Mesenchymal stem cell (in vitro differentiated cells and primary cell): ENCODE data around the gene MEIOB.

Source experiments
- DNase-seq: peaks from one replicate; pipeline ENCODE4 v3.0.0-alpha.2; 2013
- H2AFZ ChIP-seq: one replicate; pipeline ENCODE4 v1.6.1; 2013; ENCODE audit warnings: low read depth, mild to moderate bottlenecking, control low read depth, inconsistent platforms, low read length, moderate library complexity
- H2AK5ac ChIP-seq: 2 replicates; pipeline ENCODE4 v1.6.1; 2013; ENCODE audit warnings: low read length, moderate library complexity, mild to moderate bottlenecking, inconsistent platforms; ENCODE audit not compliant: severe bottlenecking
- H2BK120ac ChIP-seq: one replicate; pipeline ENCODE4 v1.6.1; 2013; ENCODE audit warnings: low read depth, mild to moderate bottlenecking, inconsistent platforms, low read length, moderate library complexity
- H2BK12ac ChIP-seq, 2 experiments: one replicate each; pipeline ENCODE4 v1.6.1; 2013; ENCODE audit warnings: inconsistent platforms in 2 of 2, low read length in 2 of 2, mild to moderate bottlenecking in 2 of 2, moderate library complexity in 2 of 2, control low read depth in 1 of 2
- H2BK15ac ChIP-seq: one replicate; pipeline ENCODE4 v1.6.1; 2013; ENCODE audit warnings: mild to moderate bottlenecking, low read depth, inconsistent platforms; ENCODE audit not compliant: poor library complexity, severe bottlenecking
- H2BK5ac ChIP-seq: 2 replicates; pipeline ENCODE4 v1.6.1; 2013; ENCODE audit warnings: low read depth, mild to moderate bottlenecking, low read length, control low read depth, inconsistent platforms; ENCODE audit not compliant: poor library complexity, severe bottlenecking
- H3K14ac ChIP-seq, 2 experiments: one replicate each; pipeline ENCODE4 v1.6.1; 2013; ENCODE audit warnings: inconsistent platforms in 2 of 2, low read length in 2 of 2, control low read depth in 1 of 2, mild to moderate bottlenecking in 1 of 2, moderate library complexity in 1 of 2
- H3K18ac ChIP-seq, 2 experiments: one replicate each; pipeline ENCODE4 v1.6.1; 2013; ENCODE audit warnings: inconsistent platforms in 2 of 2, low read length in 2 of 2, control low read depth in 1 of 2, low read depth in 1 of 2, mild to moderate bottlenecking in 1 of 2
- H3K23ac ChIP-seq, 2 experiments: one replicate each; pipeline ENCODE4 v1.6.1; 2013; ENCODE audit warnings: inconsistent platforms in 2 of 2, low read length in 2 of 2, mild to moderate bottlenecking in 2 of 2, moderate library complexity in 2 of 2, control low read depth in 1 of 2
- H3K27ac ChIP-seq: 2 replicates; pipeline ENCODE4 v1.5.1; 2013; ENCODE audit warnings: mild to moderate bottlenecking, moderate library complexity, low read length, control low read depth, inconsistent platforms; ENCODE audit not compliant: poor library complexity, severe bottlenecking
- H3K27me3 ChIP-seq, 2 experiments: 2 replicates each; pipeline versions ENCODE4 v1.6.1 to v1.7.0; 2013; ENCODE audit warnings: low read length in 2 of 2, mild to moderate bottlenecking in 2 of 2, moderate library complexity in 2 of 2, control low read depth in 1 of 2, inconsistent platforms in 1 of 2; ENCODE audit not compliant: control insufficient read depth in 1 of 2, insufficient read depth in 1 of 2
- H3K36me3 ChIP-seq, 2 experiments: 2 replicates each; pipeline versions ENCODE4 v1.6.1 to v1.7.0; 2013; ENCODE audit warnings: low read length in 2 of 2, control low read depth in 1 of 2, inconsistent platforms in 1 of 2, low read depth in 1 of 2, mild to moderate bottlenecking in 1 of 2; ENCODE audit not compliant: insufficient read depth in 2 of 2, control insufficient read depth in 1 of 2
- H3K4ac ChIP-seq, 2 experiments: one replicate each; pipeline ENCODE4 v1.6.1; 2013; ENCODE audit warnings: inconsistent platforms in 2 of 2, low read length in 2 of 2, mild to moderate bottlenecking in 2 of 2, moderate library complexity in 2 of 2, control low read depth in 1 of 2, low read depth in 1 of 2
- H3K4me1 ChIP-seq: 2 replicates; pipeline ENCODE4 v1.6.1; 2013; ENCODE audit warnings: low read depth, low read length, control low read depth; ENCODE audit not compliant: control insufficient read depth, insufficient read depth
- H3K4me2 ChIP-seq: 2 replicates; pipeline ENCODE4 v1.6.1; 2013; ENCODE audit warnings: low read length, mild to moderate bottlenecking, inconsistent platforms; ENCODE audit not compliant: poor library complexity, severe bottlenecking
- H3K4me3 ChIP-seq, 2 experiments: 2 replicates each; pipeline versions ENCODE4 v1.5.1 to v1.7.0; 2013; ENCODE audit warnings: low read length in 2 of 2, mild to moderate bottlenecking in 2 of 2, control low read depth in 1 of 2, low read depth in 1 of 2; ENCODE audit not compliant: insufficient read depth in 1 of 2
- H3K79me1 ChIP-seq: replicated peaks from 2 replicates; pipeline ENCODE4 v1.6.1; 2013; ENCODE audit warnings: mild to moderate bottlenecking, control low read depth, low read length, inconsistent platforms; ENCODE audit not compliant: poor library complexity, severe bottlenecking
- H3K9ac ChIP-seq: 2 replicates; pipeline ENCODE4 v1.7.0; 2013; ENCODE audit warnings: mild to moderate bottlenecking, low read length, moderate library complexity
- H3K9me3 ChIP-seq: 2 replicates; pipeline ENCODE4 v1.7.0; 2013; ENCODE audit warnings: mild to moderate bottlenecking, low read length; ENCODE audit not compliant: control insufficient read depth
- H4K8ac ChIP-seq: one replicate; pipeline ENCODE4 v1.6.1; 2013; ENCODE audit warnings: inconsistent platforms, mild to moderate bottlenecking, low read length, moderate library complexity
- H4K91ac ChIP-seq: one replicate; pipeline ENCODE4 v1.6.1; 2013; ENCODE audit warnings: mild to moderate bottlenecking, low read length, inconsistent platforms
- WGBS: methylation state at CpG from one replicate; pipeline ENCODE4 v1.1.7; 2013; ENCODE audit warnings: mixed read lengths; 5-methylcytosine and 5-hydroxymethylcytosine counted together

The MEIOB gene

DNA sequence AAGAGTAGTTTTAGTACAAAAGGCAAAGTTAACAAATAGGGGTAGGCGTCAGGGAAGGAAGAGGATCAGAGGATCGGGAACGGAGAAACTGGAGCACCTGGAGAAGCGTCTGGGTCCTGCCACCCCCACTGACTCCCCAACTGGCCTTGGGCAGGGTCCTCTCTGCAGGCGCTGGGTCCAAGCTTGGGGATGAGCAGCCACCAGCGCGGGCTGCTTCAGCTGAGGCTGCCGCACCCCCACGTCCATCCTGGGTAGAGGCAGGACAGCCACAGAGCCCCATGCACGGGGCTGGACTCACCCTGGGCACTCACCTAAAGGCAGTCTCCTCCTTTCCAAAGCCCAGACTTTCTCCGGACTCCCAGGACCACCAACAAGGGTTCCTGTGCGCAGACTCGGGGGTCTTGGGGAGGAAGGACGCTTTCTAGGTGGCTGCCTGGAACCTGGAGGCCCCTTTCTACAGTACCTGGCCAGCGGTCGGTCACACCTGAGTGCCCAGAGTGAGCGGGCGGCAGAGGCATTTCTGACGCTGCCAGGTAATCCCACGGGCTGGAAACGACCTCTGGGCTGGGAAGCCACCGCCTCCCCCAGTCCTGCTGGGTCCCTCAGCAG, 45.2 kb upstream of the MEIOB start:
- H4K8ac ChIP-seq: no peak overlapping the region
- no peak overlapping the region for H3K23ac ChIP-seq
- H3K36me3 ChIP-seq: no peaks in the 10 kb centered on the region
- no peaks in the 10 kb centered on the region for H3K9me3 ChIP-seq
- H2BK5ac ChIP-seq: no peak overlapping the region
- H2AFZ ChIP-seq: no peak overlapping the region
- H3K79me1 ChIP-seq: no peaks in the 10 kb centered on the region
- 8% methylated on average over 22 of the region's 22 CpGs for WGBS
- H4K91ac ChIP-seq: no peak overlapping the region
- no peak overlapping the region for H3K27ac ChIP-seq
- H3K4ac ChIP-seq: no peak overlapping the region
- no peak overlapping the region for H2BK120ac ChIP-seq
- no peak overlapping the region for H2BK15ac ChIP-seq
- H3K27me3 ChIP-seq: peaks cover 81 to 83% of the 10 kb centered on the region in 2 experiments
- H3K18ac ChIP-seq: no peak overlapping the region
- no peak overlapping the region for H2BK12ac ChIP-seq
- H3K4me3 ChIP-seq: no peak overlapping the region
- no peak for DNase-seq
- peaks cover 8% of the 10 kb centered on the region for H3K4me1 ChIP-seq
- no peak overlapping the region for H2AK5ac ChIP-seq
- H3K9ac ChIP-seq: no peak overlapping the region
- H3K14ac ChIP-seq: no peak overlapping the region
- no peak overlapping the region for H3K4me2 ChIP-seq

GRCh38 chr16:1916640-1916990, 44.7 kb upstream of the MEIOB start:
- no peak overlapping the region for H4K8ac ChIP-seq

DNA sequence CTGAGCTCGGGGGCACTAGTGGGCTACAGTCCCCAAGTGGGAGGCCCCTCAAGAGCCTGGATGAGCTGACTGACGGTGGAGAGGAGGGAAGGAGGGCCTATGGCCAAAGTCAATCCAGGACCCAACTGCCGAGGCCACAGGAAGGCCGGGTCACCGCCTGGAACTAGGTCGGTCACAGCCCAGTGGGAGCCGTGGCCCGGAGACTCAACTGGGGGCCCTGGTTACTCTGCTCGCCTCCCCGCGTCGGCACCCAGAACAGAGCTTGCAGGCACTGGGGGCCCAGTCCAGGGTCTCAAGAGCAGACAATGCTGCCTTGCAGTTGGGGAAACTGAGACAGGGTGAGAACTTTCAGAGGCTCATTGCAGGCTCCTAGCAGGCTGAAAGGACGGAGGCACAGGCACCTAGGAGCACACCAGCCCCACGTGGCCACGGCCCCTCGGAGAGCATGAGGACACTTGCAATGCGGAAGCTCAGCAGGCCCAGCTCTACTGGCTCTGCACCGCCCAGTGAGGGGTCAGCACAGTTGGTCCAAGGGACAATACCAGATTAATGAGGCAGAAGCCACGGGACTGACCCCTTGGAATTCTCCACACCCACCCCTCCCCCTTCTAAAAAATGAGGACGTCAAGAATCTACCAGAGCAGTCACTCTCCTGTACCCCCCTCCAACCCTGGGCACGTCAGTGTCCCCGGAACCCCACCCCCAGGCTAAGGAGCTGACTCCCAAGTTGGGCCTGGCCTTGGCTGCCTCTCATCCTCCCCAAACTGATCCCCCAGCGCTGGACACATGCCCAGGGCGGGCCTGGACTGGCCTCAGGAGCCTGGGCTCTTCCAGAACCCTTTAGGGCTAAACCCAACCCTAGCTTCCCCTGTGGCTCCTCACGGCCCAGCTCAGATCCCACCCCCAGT, 44.0 kb upstream of the MEIOB start:
- 74% methylated on average over 25 of the region's 25 CpGs for WGBS

More at GRCh38 chr16:1916640-1916990, 44.7 kb upstream of the MEIOB start:
- Histone ChIP-seq H2AK5ac (no peak overlapping the region), H3K18ac (no peak overlapping the region), H3K9me3 (no peaks in the 10 kb centered on the region), H2BK12ac (no peak overlapping the region), H2BK15ac (no peak overlapping the region), H3K9ac (no peak overlapping the region), H3K14ac (no peak overlapping the region), H3K36me3 (peaks cover 0 to 3% of the 10 kb centered on the region in 2 experiments), H3K27me3 (peaks cover 76 to 81% of the 10 kb centered on the region in 2 experiments), H3K4ac (no peak overlapping the region), H3K79me1 (no peaks in the 10 kb centered on the region), H3K23ac (no peak overlapping the region), H2BK120ac (no peak overlapping the region), H3K4me3 (no peak overlapping the region), H2AFZ (no peak overlapping the region), H2BK5ac (no peak overlapping the region), H4K91ac (no peak overlapping the region), H3K27ac (no peak overlapping the region), H3K4me2 (no peak overlapping the region), H3K4me1 (peaks cover 10% of the 10 kb centered on the region)
- no peak for DNase-seq
- 11% methylated on average over 5 of the region's 5 CpGs for WGBS

DNA sequence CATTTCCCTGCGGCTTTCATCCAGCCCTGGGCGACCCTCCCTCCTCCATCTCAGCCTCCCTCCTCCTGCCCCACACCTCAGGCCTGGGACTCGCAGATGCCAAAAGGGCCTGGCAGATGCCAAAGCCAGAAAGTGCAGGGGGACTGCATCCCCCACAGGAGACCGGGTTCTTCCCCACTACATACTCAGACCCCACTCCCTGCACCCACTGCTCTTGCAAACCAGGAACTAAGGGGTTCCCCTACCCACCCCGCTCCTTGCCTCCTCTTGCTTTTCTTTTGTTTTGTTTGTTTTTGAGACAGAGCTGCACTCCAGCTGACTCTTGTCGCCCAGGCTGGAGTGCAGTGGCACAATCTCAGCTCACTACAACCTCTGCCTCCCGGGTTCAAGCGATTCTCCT, 43.0 kb upstream of the MEIOB start:
- Histone ChIP-seq H3K27ac (no peak overlapping the region), H3K79me1 (no peaks in the 10 kb centered on the region), H3K36me3 (peaks cover 0 to 5% of the 10 kb centered on the region in 2 experiments), H3K4me1 (peaks cover 14% of the 10 kb centered on the region), H3K18ac (no peak overlapping the region), H3K4me3 (no peak overlapping the region), H3K4me2 (no peak overlapping the region), H2BK12ac (no peak overlapping the region), H4K91ac (no peak overlapping the region), H2AK5ac (no peak overlapping the region), H2BK5ac (no peak overlapping the region), H2BK120ac (no peak overlapping the region), H2BK15ac (no peak overlapping the region), H2AFZ (no peak overlapping the region), H3K4ac (no peak overlapping the region), H3K14ac (no peak overlapping the region), H3K27me3 (peaks cover 60 to 68% of the 10 kb centered on the region in 2 experiments), H4K8ac (no peak overlapping the region), H3K9me3 (no peaks in the 10 kb centered on the region), H3K9ac (no peak overlapping the region), H3K23ac (no peak overlapping the region)
- DNase-seq: no peak
- WGBS: 58% methylated on average over 6 of the region's 8 CpGs

More for the DNA sequence above, 44.0 kb upstream of the MEIOB start:
- no peak overlapping the region for H3K27ac ChIP-seq
- H3K9ac ChIP-seq: no peak overlapping the region
- no peak overlapping the region for H2AK5ac ChIP-seq
- no peak overlapping the region for H3K14ac ChIP-seq
- H3K4me3 ChIP-seq: no peak overlapping the region
- H2AFZ ChIP-seq: no peak overlapping the region
- H3K36me3 ChIP-seq: peaks cover 0 to 5% of the 10 kb centered on the region in 2 experiments
- H3K9me3 ChIP-seq: no peaks in the 10 kb centered on the region
- peaks cover 70 to 75% of the 10 kb centered on the region in 2 experiments for H3K27me3 ChIP-seq
- H3K4ac ChIP-seq: no peak overlapping the region
- no peak overlapping the region for H2BK15ac ChIP-seq
- H3K79me1 ChIP-seq: no peaks in the 10 kb centered on the region
- no peak overlapping the region for H2BK5ac ChIP-seq
- H3K18ac ChIP-seq: no peak overlapping the region
- H3K23ac ChIP-seq: no peak overlapping the region
- no peak overlapping the region for H3K4me2 ChIP-seq
- no peak for DNase-seq
- no peak overlapping the region for H4K8ac ChIP-seq
- no peak overlapping the region for H2BK12ac ChIP-seq
- no peak overlapping the region for H4K91ac ChIP-seq
- H3K4me1 ChIP-seq: peaks cover 14% of the 10 kb centered on the region
- H2BK120ac ChIP-seq: no peak overlapping the region
